Measurements from ENCODE around the gene MCM10.

MCM10 gene

GRCh38 chr10:13182424-13182823 is 21.1 kb downstream of the MCM10 start:
- Histone ChIP-seq H2AFZ (ENCODE audit: low read depth, low read length) (no peak overlapping the region), H3K4me1 (ENCODE audit: insufficient read depth, low read length) (no peaks in the 10 kb centered on the region), H3K4me3 (ENCODE audit: low read length) (no peak overlapping the region), H3K27me3 (ENCODE audit: insufficient read depth, low read length) (no peaks in the 10 kb centered on the region), H3K9me3 (ENCODE audit: low read length) (peaks cover 16% of the 10 kb centered on the region), H3K36me3 (ENCODE audit: insufficient read depth, low read length) (peaks cover 88% of the 10 kb centered on the region)

- H3K27me3 ChIP-seq (ENCODE audit: insufficient read depth, low read length), result no peaks in the 10 kb centered on the region
- peaks cover 89% of the 10 kb centered on the region for H3K36me3 ChIP-seq (ENCODE audit: insufficient read depth, low read length)
Measured at GRCh38 chr10:13183625-13184024, 22.3 kb downstream of the MCM10 start.

DNA sequence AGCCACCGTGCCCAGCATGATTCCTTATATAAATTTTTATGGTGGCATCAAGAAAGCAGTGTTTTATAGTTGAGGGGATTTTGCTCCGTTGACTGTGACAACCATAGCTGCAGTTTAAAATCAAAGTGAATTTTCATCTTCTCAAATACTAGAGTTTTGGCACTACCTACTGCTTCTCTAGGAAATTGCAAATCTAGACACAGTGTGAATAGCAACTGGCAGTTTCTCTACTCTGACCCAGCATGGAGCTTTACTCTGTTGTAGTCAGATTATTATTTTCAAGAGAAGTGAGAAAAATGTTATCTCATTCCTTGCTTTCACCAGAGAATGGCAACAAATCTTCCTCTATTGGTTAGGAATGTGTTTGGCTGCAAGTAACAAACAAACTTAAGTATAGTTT is 22.9 kb downstream of the MCM10 start:
- no peaks in the 10 kb centered on the region for H3K4me1 ChIP-seq (ENCODE audit: insufficient read depth, low read length)
- H3K36me3 ChIP-seq (ENCODE audit: insufficient read depth, low read length), result peaks cover 87% of the 10 kb centered on the region
- no peak overlapping the region for H2AFZ ChIP-seq (ENCODE audit: low read depth, low read length)
- no peaks in the 10 kb centered on the region for H3K27me3 ChIP-seq (ENCODE audit: insufficient read depth, low read length)
- H3K9me3 ChIP-seq (ENCODE audit: low read length), result peaks cover 16% of the 10 kb centered on the region
- no peak overlapping the region for H3K4me3 ChIP-seq (ENCODE audit: low read length)

More at GRCh38 chr10:13183625-13184024, 22.3 kb downstream of the MCM10 start:
- Histone ChIP-seq H3K4me3 (ENCODE audit: low read length) (no peak overlapping the region), H3K9me3 (ENCODE audit: low read length) (peaks cover 16% of the 10 kb centered on the region), H2AFZ (ENCODE audit: low read depth, low read length) (no peak overlapping the region), H3K4me1 (ENCODE audit: insufficient read depth, low read length) (no peaks in the 10 kb centered on the region)

GRCh38 chr10:13184730-13185514 is 23.6 kb downstream of the MCM10 start:
- Histone ChIP-seq H3K9me3 (ENCODE audit: low read length) (peaks cover 16% of the 10 kb centered on the region), H2AFZ (ENCODE audit: low read depth, low read length) (no peak overlapping the region), H3K4me1 (ENCODE audit: insufficient read depth, low read length) (no peaks in the 10 kb centered on the region), H3K4me3 (ENCODE audit: low read length) (no peak overlapping the region), H3K36me3 (ENCODE audit: insufficient read depth, low read length) (peaks cover 90% of the 10 kb centered on the region), H3K27me3 (ENCODE audit: insufficient read depth, low read length) (no peaks in the 10 kb centered on the region)

DNA sequence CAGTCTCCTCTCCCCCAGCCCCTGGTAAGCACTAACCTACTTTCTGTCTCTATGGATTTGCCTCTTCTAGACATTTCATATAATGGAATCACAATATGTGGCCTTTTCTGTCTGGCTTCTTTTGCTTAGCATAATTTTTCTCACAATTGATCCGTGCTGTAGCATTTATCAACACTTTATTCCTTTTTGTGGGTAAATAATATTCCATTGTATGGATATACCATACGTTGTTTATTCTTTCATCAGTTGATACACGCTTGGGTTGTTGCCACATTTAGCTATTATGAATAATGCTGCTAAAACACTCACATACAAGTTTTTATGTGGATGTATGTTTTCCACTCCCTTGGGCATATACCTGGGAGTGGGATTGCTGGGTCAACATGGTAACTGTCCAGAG is 25.8 kb downstream of the MCM10 start:
- peaks cover 90% of the 10 kb centered on the region for H3K36me3 ChIP-seq (ENCODE audit: insufficient read depth, low read length)
- H3K9me3 ChIP-seq (ENCODE audit: low read length), result peaks cover 16% of the 10 kb centered on the region
- no peak overlapping the region for H2AFZ ChIP-seq (ENCODE audit: low read depth, low read length)
- H3K4me1 ChIP-seq (ENCODE audit: insufficient read depth, low read length), result no peaks in the 10 kb centered on the region
- no peaks in the 10 kb centered on the region for H3K27me3 ChIP-seq (ENCODE audit: insufficient read depth, low read length)
- no peak overlapping the region for H3K4me3 ChIP-seq (ENCODE audit: low read length)

GRCh38 chr10:13188593-13188992 is 27.2 kb downstream of the MCM10 start:
- H3K9me3 ChIP-seq (ENCODE audit: low read length), result peaks cover 15% of the 10 kb centered on the region
- H2AFZ ChIP-seq (ENCODE audit: low read depth, low read length), result no peak overlapping the region
- H3K4me3 ChIP-seq (ENCODE audit: low read length), result no peak overlapping the region
- H3K27me3 ChIP-seq (ENCODE audit: insufficient read depth, low read length), result no peaks in the 10 kb centered on the region
- peaks cover 89% of the 10 kb centered on the region for H3K36me3 ChIP-seq (ENCODE audit: insufficient read depth, low read length)
- no peaks in the 10 kb centered on the region for H3K4me1 ChIP-seq (ENCODE audit: insufficient read depth, low read length)

- Histone ChIP-seq H3K36me3 (ENCODE audit: insufficient read depth, low read length) (peaks cover 85% of the 10 kb centered on the region), H3K4me3 (ENCODE audit: low read length) (no peak overlapping the region), H3K27me3 (ENCODE audit: insufficient read depth, low read length) (no peaks in the 10 kb centered on the region), H2AFZ (ENCODE audit: low read depth, low read length) (no peak overlapping the region), H3K9me3 (ENCODE audit: low read length) (peaks cover 12% of the 10 kb centered on the region), H3K4me1 (ENCODE audit: insufficient read depth, low read length) (no peaks in the 10 kb centered on the region)
Measured at GRCh38 chr10:13189961-13190360, 28.6 kb downstream of the MCM10 start.

- H3K36me3 ChIP-seq (ENCODE audit: insufficient read depth, low read length), result peaks cover 85% of the 10 kb centered on the region
- H3K4me1 ChIP-seq (ENCODE audit: insufficient read depth, low read length), result no peaks in the 10 kb centered on the region
Measured at GRCh38 chr10:13190816-13191215, 29.5 kb downstream of the MCM10 start.

DNA sequence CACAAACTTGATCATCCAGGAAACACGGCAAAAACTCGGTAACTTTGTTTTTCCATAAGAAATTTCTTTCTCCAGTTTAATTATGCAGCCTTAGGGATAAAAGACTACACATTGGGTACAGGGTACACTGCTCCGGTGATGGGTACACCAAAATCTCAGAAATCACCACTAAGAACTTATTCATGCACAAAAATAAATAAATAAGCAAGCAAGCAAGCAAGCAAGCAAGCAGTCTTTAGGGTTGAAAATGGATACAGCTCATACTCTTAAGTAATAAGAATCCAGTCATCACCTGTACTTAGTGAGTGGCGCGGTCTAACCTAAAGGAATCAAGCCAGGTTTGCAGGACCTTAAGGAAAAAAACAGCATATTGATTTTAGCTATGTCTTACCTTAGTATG is 30.0 kb downstream of the MCM10 start:
- peaks cover 84% of the 10 kb centered on the region for H3K36me3 ChIP-seq (ENCODE audit: insufficient read depth, low read length)
- H3K27me3 ChIP-seq (ENCODE audit: insufficient read depth, low read length), result no peaks in the 10 kb centered on the region
- no peak overlapping the region for H3K4me3 ChIP-seq (ENCODE audit: low read length)
- no peak overlapping the region for H2AFZ ChIP-seq (ENCODE audit: low read depth, low read length)
- no peaks in the 10 kb centered on the region for H3K4me1 ChIP-seq (ENCODE audit: insufficient read depth, low read length)
- peaks cover 5% of the 10 kb centered on the region for H3K9me3 ChIP-seq (ENCODE audit: low read length)

More at GRCh38 chr10:13190816-13191215, 29.5 kb downstream of the MCM10 start:
- Histone ChIP-seq H2AFZ (ENCODE audit: low read depth, low read length) (no peak overlapping the region), H3K4me3 (ENCODE audit: low read length) (no peak overlapping the region), H3K9me3 (ENCODE audit: low read length) (peaks cover 8% of the 10 kb centered on the region), H3K27me3 (ENCODE audit: insufficient read depth, low read length) (no peaks in the 10 kb centered on the region)

- H3K36me3 ChIP-seq (ENCODE audit: insufficient read depth, low read length), result peaks cover 81% of the 10 kb centered on the region
- H2AFZ ChIP-seq (ENCODE audit: low read depth, low read length), result no peak overlapping the region
- H3K27me3 ChIP-seq (ENCODE audit: insufficient read depth, low read length), result no peaks in the 10 kb centered on the region
- no peaks in the 10 kb centered on the region for H3K9me3 ChIP-seq (ENCODE audit: low read length)
- H3K4me1 ChIP-seq (ENCODE audit: insufficient read depth, low read length), result no peaks in the 10 kb centered on the region
- no peak overlapping the region for H3K4me3 ChIP-seq (ENCODE audit: low read length)
Measured at GRCh38 chr10:13193637-13194036, 32.3 kb downstream of the MCM10 start.

DNA sequence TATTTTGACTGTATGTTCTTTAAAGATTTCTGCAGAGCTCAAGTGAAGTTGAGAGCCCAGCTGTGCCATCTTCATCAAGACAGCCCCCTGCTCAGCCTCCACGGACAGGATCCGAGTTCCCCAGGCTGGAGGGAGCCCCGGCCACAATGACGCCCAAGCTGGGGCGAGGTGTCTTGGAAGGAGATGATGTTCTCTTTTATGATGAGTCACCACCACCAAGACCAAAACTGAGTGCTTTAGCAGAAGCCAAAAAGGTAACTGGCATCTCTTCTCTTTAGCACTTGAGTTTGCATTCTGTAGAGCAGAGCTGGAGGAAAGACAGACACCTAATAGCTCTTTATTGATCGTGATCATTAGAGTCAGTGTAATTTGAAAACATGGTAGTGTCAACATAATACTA is 33.7 kb downstream of the MCM10 start:
- Histone ChIP-seq H3K4me1 (ENCODE audit: insufficient read depth, low read length) (no peaks in the 10 kb centered on the region), H3K9me3 (ENCODE audit: low read length) (no peaks in the 10 kb centered on the region), H2AFZ (ENCODE audit: low read depth, low read length) (no peak overlapping the region), H3K36me3 (ENCODE audit: insufficient read depth, low read length) (peaks cover 81% of the 10 kb centered on the region), H3K27me3 (ENCODE audit: insufficient read depth, low read length) (no peaks in the 10 kb centered on the region), H3K4me3 (ENCODE audit: low read length) (no peak overlapping the region)

- no peaks in the 10 kb centered on the region for H3K4me1 ChIP-seq (ENCODE audit: insufficient read depth, low read length)
- no peaks in the 10 kb centered on the region for H3K27me3 ChIP-seq (ENCODE audit: insufficient read depth, low read length)
- peaks cover 76% of the 10 kb centered on the region for H3K36me3 ChIP-seq (ENCODE audit: insufficient read depth, low read length)
- no peak overlapping the region for H3K4me3 ChIP-seq (ENCODE audit: low read length)
- H2AFZ ChIP-seq (ENCODE audit: low read depth, low read length), result no peak overlapping the region
- H3K9me3 ChIP-seq (ENCODE audit: low read length), result no peaks in the 10 kb centered on the region
Measured at GRCh38 chr10:13201132-13201531, 39.8 kb downstream of the MCM10 start.

DNA sequence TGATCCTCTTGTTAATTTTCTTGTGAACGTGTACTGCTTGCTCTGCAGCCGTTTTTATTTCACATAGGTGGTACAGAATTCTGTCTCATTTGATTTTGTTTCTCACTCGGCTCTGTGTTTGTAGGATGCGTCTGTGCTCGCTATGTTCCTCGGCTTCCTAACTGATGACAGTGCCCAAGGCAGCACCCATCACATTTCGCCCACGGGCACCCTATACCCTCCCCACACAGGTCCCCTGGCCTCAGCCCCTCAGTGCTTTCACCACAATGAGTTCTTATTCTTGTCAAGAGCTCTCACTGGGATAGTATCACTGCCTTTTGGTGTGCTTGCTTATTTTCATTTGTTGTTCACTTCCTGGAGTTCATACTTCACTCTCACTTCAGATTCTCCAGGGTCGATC is 44.7 kb downstream of the MCM10 start:
- Histone ChIP-seq H3K9me3 (ENCODE audit: low read length) (no peaks in the 10 kb centered on the region), H3K4me1 (ENCODE audit: insufficient read depth, low read length) (no peaks in the 10 kb centered on the region), H2AFZ (ENCODE audit: low read depth, low read length) (no peak overlapping the region), H3K27me3 (ENCODE audit: insufficient read depth, low read length) (no peaks in the 10 kb centered on the region), H3K4me3 (ENCODE audit: low read length) (no peak overlapping the region), H3K36me3 (ENCODE audit: insufficient read depth, low read length) (peaks cover 68% of the 10 kb centered on the region)
